Suprapubic skin (tissue), 4 donors: Measurements from ENCODE around the gene TMEM184B. TPM values are rescaled to one million over a fixed set of nuclear protein-coding genes. Genes with fewer than 3 reads are reported as not detected.

ENCODE experiments used
- DNase-seq, 2 donors: peaks; one replicate each; pipeline ENCODE4 v3.0.0-alpha.2; 2019; ENCODE audit warnings: low spot score in 2 of 2
- H3K27ac ChIP-seq: fragments of 200-600 bp; sonication (generic); one replicate; pipeline ENCODE4 v1.5.1; 2019
- H3K27me3 ChIP-seq: fragments of 200-600 bp; sonication (generic); one replicate; pipeline ENCODE4 v1.5.1; 2019
- H3K36me3 ChIP-seq: fragments of 200-600 bp; sonication (generic); one replicate; pipeline ENCODE4 v1.5.1; 2019
- H3K4me1 ChIP-seq: fragments of 200-600 bp; sonication (generic); one replicate; pipeline ENCODE4 v1.5.1; 2019
- H3K4me3 ChIP-seq: fragments of 200-600 bp; sonication (generic); one replicate; pipeline ENCODE4 v1.5.1; 2019; ENCODE audit warnings: mild to moderate bottlenecking
- H3K9me3 ChIP-seq: fragments of 200-600 bp; sonication (generic); one replicate; pipeline ENCODE4 v1.5.1; 2019
- EP300 ChIP-seq: sonication (generic); formaldehyde crosslinking; IDR thresholded peaks from one replicate; pipeline ENCODE4 v1.6.1; 2017; ENCODE audit warnings: antibody characterized with exemption
- POLR2A ChIP-seq, 2 donors: fragments of 450-650 bp; IDR thresholded peaks; one replicate each; pipeline ENCODE4 v1.6.1; 2017; ENCODE audit warnings: antibody characterized with exemption in 2 of 2, mild to moderate bottlenecking in 2 of 2, moderate library complexity in 2 of 2
- POLR2AphosphoS5 ChIP-seq, 3 donors: sonication (generic); formaldehyde crosslinking; IDR thresholded peaks; one replicate each; pipeline ENCODE4 v1.6.1; 2017; ENCODE audit warnings: antibody characterized with exemption in 3 of 3
- WGBS: methylation state at CpG from one replicate; pipeline ENCODE4 v1.1.5; 2018; 5-methylcytosine and 5-hydroxymethylcytosine counted together
- total RNA-seq, 4 donors: library from RNA; depleted of rRNA; stranded (reverse); fragments of >200 nt; gene quantifications; one replicate each; pipeline ENCODE4 v1.1.0, GENCODE V29; 2016
- TF ChIP-seq, protein P1 (sequence below), 2 donors: fragments of 200-600 bp in 1 of 2; fragments of 450-650 bp in 1 of 2; sonication (generic) in 1 of 2; IDR thresholded peaks; one replicate each; pipeline ENCODE4 v1.5.1; 2016 to 2019; ENCODE audit warnings: antibody characterized with exemption in 2 of 2, mild to moderate bottlenecking in 1 of 2, moderate library complexity in 1 of 2

TMEM184B gene
- total RNA-seq, 4 donors from 2014 or later, result 41.5 to 54.9 (median 46.0) TPM

GRCh38 chr22:38215156-38216038 lies 57.4 kb downstream of the TMEM184B start:
- Histone ChIP-seq H3K9me3 (no peaks in the 10 kb centered on the region), H3K27me3 (no peaks in the 10 kb centered on the region), H3K36me3 (peaks cover 3% of the 10 kb centered on the region), H3K27ac (no peak overlapping the region), H3K4me3 (no peak overlapping the region), H3K4me1 (peaks cover 44% of the 10 kb centered on the region)
- DNase-seq, result no peak
- WGBS, result 91% methylated on average over 11 of the region's 11 CpGs
- TF ChIP-seq POLR2A (IDR thresholded peaks at IDR 0.05), result no peak
- TF ChIP-seq EP300, result no peak
- TF ChIP-seq POLR2AphosphoS5 (IDR thresholded peaks at IDR 0.05), result no peak
- TF ChIP-seq, protein P1, sequence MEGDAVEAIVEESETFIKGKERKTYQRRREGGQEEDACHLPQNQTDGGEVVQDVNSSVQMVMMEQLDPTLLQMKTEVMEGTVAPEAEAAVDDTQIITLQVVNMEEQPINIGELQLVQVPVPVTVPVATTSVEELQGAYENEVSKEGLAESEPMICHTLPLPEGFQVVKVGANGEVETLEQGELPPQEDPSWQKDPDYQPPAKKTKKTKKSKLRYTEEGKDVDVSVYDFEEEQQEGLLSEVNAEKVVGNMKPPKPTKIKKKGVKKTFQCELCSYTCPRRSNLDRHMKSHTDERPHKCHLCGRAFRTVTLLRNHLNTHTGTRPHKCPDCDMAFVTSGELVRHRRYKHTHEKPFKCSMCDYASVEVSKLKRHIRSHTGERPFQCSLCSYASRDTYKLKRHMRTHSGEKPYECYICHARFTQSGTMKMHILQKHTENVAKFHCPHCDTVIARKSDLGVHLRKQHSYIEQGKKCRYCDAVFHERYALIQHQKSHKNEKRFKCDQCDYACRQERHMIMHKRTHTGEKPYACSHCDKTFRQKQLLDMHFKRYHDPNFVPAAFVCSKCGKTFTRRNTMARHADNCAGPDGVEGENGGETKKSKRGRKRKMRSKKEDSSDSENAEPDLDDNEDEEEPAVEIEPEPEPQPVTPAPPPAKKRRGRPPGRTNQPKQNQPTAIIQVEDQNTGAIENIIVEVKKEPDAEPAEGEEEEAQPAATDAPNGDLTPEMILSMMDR (IDR thresholded peaks at IDR 0.05), result no peak

- H3K9me3 ChIP-seq, result no peaks in the 10 kb centered on the region
- WGBS, result 32% methylated on average over 41 of the region's 81 CpGs
- TF ChIP-seq POLR2AphosphoS5 (IDR thresholded peaks at IDR 0.05), result peak in 1 of 3 donors; percentile 27
- TF ChIP-seq, protein P1 (IDR thresholded peaks at IDR 0.05), result no peak
- peaks cover 34% of the 10 kb centered on the region for H3K4me1 ChIP-seq
- H3K4me3 ChIP-seq, result peak overlapping the region; percentile 28
- DNase-seq, result no peak
- H3K27me3 ChIP-seq, result no peaks in the 10 kb centered on the region
- H3K27ac ChIP-seq, result peak overlapping the region; percentile 49
- H3K36me3 ChIP-seq, result peaks cover 3% of the 10 kb centered on the region
Measured at GRCh38 chr22:38214302-38215056, 58.3 kb downstream of the TMEM184B start.

GRCh38 chr22:38213990-38214301 lies 58.9 kb downstream of the TMEM184B start:
- 20% methylated on average over 1 of the region's 8 CpGs for WGBS
- TF ChIP-seq POLR2AphosphoS5 (IDR thresholded peaks at IDR 0.05) (no peak), EP300 (no peak), POLR2A (IDR thresholded peaks at IDR 0.05) (no peak)
- TF ChIP-seq, protein P1 (IDR thresholded peaks at IDR 0.05), result no peak
- H3K9me3 ChIP-seq, result no peaks in the 10 kb centered on the region
- H3K27ac ChIP-seq, result peak overlapping the region; percentile 49
- H3K27me3 ChIP-seq, result no peaks in the 10 kb centered on the region
- H3K4me3 ChIP-seq, result peak overlapping the region; percentile 28
- peaks cover 3% of the 10 kb centered on the region for H3K36me3 ChIP-seq
- DNase-seq, result no peak
- peaks cover 29% of the 10 kb centered on the region for H3K4me1 ChIP-seq

- H3K4me1 ChIP-seq, result peaks cover 24% of the 10 kb centered on the region
- no peaks in the 10 kb centered on the region for H3K27me3 ChIP-seq
- peak overlapping the region; percentile 49 for H3K27ac ChIP-seq
- TF ChIP-seq POLR2A (IDR thresholded peaks at IDR 0.05) (no peak), POLR2AphosphoS5 (IDR thresholded peaks at IDR 0.05) (no peak), EP300 (no peak)
- TF ChIP-seq, protein P1 (IDR thresholded peaks at IDR 0.05), result no peak
- H3K4me3 ChIP-seq, result no peak overlapping the region
- WGBS, result 93% methylated on average over 6 of the region's 6 CpGs
- no peak for DNase-seq
- peaks cover 3% of the 10 kb centered on the region for H3K36me3 ChIP-seq
- H3K9me3 ChIP-seq, result no peaks in the 10 kb centered on the region
Measured at GRCh38 chr22:38213319-38213989, 59.4 kb downstream of the TMEM184B start.
